GM12878 (cell line): ENCODE data around the gene SIX3. TPM values are rescaled to one million over a fixed set of nuclear protein-coding genes. Genes with fewer than 3 reads are reported as not detected.

Source experiments
- ATAC-seq: fragments of 200-7000 bp; cut with Tn5 transposase; 3 replicates; pipeline ENCODE4 v1.9.1; 2020; ENCODE audit warnings: mild to moderate bottlenecking, moderate library complexity
- BruUV-seq: library from RNA; stranded (reverse); fragments of 400-500 nt; replicated peaks from 2 replicates; lab custom pipeline; 2021; lab: Mats Ljungman, UMichigan
- CTCF ChIA-PET: fragments of 300-600 bp; sonication (Branson Sonifier 250); formaldehyde crosslinking; extraction: SDS; loops from one replicate; lab custom pipeline; 2021; ENCODE audit warnings: inconsistent platforms; lab: Yijun Ruan, JAX
- POLR2A ChIA-PET: fragments of 350-600 bp; formaldehyde crosslinking; extraction: SDS; loops from one replicate; lab custom pipeline; 2021; ENCODE audit warnings: inconsistent platforms; lab: Charles Lee
- RAD21 ChIA-PET: fragments of 300-600 bp; sonication (Branson Sonifier 250); formaldehyde crosslinking; loops from one replicate; lab custom pipeline; 2023; ENCODE audit warnings: antibody characterized with exemption; ENCODE audit not compliant: unreplicated experiment; lab: Charles Lee
- SMC1A ChIA-PET: fragments of 300-600 bp; sonication (Branson Sonifier 250); formaldehyde crosslinking; loops from one replicate; lab custom pipeline; 2023; ENCODE audit not compliant: unreplicated experiment, uncharacterized antibody; lab: Charles Lee
- DNase-seq: peaks from one replicate; pipeline ENCODE4 v3.0.0-alpha.2; 2011; ENCODE audit warnings: low read depth, low spot score
- FAIRE-seq: peaks from 3 replicates; lab custom pipeline; 2011; peaks lifted over from hg19 to GRCh38; lab: Jason Lieb, UNC
- H2AFZ ChIP-seq: 2 replicates; pipeline ENCODE4 v1.6.0; 2011; ENCODE audit warnings: low read depth, low read length, control low read depth; ENCODE audit not compliant: control insufficient read depth
- H3K27ac ChIP-seq: 2 replicates; pipeline ENCODE4 v1.5.1; 2011; ENCODE audit warnings: control low read depth; ENCODE audit not compliant: control insufficient read depth, insufficient read depth
- H3K27me3 ChIP-seq, 2 experiments: replicated peaks in 1 of 2; 2 replicates each; pipeline versions ENCODE4 v1.6.0 to v1.6.1; 2011; ENCODE audit warnings: low read length in 1 of 2; ENCODE audit not compliant: control insufficient read depth in 2 of 2, insufficient read depth in 2 of 2
- H3K36me3 ChIP-seq, 2 experiments: 2 replicates each; pipeline ENCODE4 v1.5.1; 2011; ENCODE audit warnings: low read length in 1 of 2; ENCODE audit not compliant: control insufficient read depth in 2 of 2, insufficient read depth in 2 of 2
- H3K4me1 ChIP-seq: 2 replicates; pipeline ENCODE4 v1.6.1; 2011; ENCODE audit warnings: mild to moderate bottlenecking, low read length, moderate library complexity, mixed read lengths; ENCODE audit not compliant: control insufficient read depth, insufficient read depth
- H3K4me2 ChIP-seq: 2 replicates; pipeline ENCODE4 v1.6.0; 2011; ENCODE audit warnings: control low read depth; ENCODE audit not compliant: control insufficient read depth, insufficient read depth
- H3K4me3 ChIP-seq: fragments of 200-600 bp; sonication (generic); 2 replicates; pipeline ENCODE4 v1.5.1; 2016
- H3K79me2 ChIP-seq: 2 replicates; pipeline ENCODE4 v1.6.0; 2011; ENCODE audit warnings: low read length; ENCODE audit not compliant: control insufficient read depth, insufficient read depth
- H3K9ac ChIP-seq: 2 replicates; pipeline ENCODE4 v1.8.0; 2011; ENCODE audit warnings: low read length, control low read depth, mixed read lengths; ENCODE audit not compliant: control insufficient read depth, insufficient read depth
- H3K9me3 ChIP-seq: replicated peaks from 3 replicates; pipeline ENCODE4 v1.5.1; 2011; ENCODE audit warnings: mild to moderate bottlenecking, low read length; ENCODE audit not compliant: control insufficient read depth, insufficient read depth
- H4K20me1 ChIP-seq: 2 replicates; pipeline ENCODE4 v1.6.0; 2011; ENCODE audit not compliant: control insufficient read depth, insufficient read depth
- BMI1 ChIP-seq: fragments of 450-650 bp; IDR thresholded peaks from 2 replicates; pipeline ENCODE4 v1.6.1; 2016; ENCODE audit warnings: mild to moderate bottlenecking, moderate library complexity, borderline replicate concordance
- NFIC ChIP-seq: IDR thresholded peaks from 2 replicates; pipeline ENCODE4 v1.6.1; 2012; ENCODE audit warnings: low read depth, mild to moderate bottlenecking, inconsistent platforms, low read length, moderate library complexity
- RCOR1 ChIP-seq: conservative IDR thresholded peaks from 2 replicates; pipeline ENCODE4 v1.6.1; 2012; ENCODE audit warnings: low read depth, low read length, improper control_type of control experiment
- SMARCA5 ChIP-seq: fragments of 450-650 bp; IDR thresholded peaks from 2 replicates; pipeline ENCODE4 v1.6.1; 2017; ENCODE audit warnings: mild to moderate bottlenecking
- ZBED1 ChIP-seq: IDR thresholded peaks from 2 replicates; pipeline ENCODE4 v1.6.1; 2016; ENCODE audit warnings: borderline replicate concordance
- WGBS: methylation state at CpG from one replicate; pipeline ENCODE4 v1.1.6; 2016; ENCODE audit warnings: low lambda C conversion rate; ENCODE audit not compliant: insufficient replicate concordance, insufficient coverage; ENCODE audit errors: missing lambda C conversion rate; 5-methylcytosine and 5-hydroxymethylcytosine counted together
- in situ Hi-C: fragments of 300-500 bp; cut with MboI; formaldehyde crosslinking; loops from 9 replicates; pipeline ENCODE4 v1.14.3; 2018; ENCODE audit warnings: mixed read lengths
- intact Hi-C: fragments of 100-400 bp; cut with micrococcal nuclease; formaldehyde crosslinking; loops from one replicate; pipeline ENCODE4 v1.14.2; 2022; ENCODE audit not compliant: unreplicated experiment
- polyA plus RNA-seq, 11 experiments: library from polyadenylated mRNA; depleted of rRNA in 4 of 11; unstranded in 6 of 11; stranded (reverse) in 5 of 11; fragments of >200 nt; fragmentation: Nextera tagmentation in 4 of 11; fragmentation: Illumina TruSeq in 1 of 11; extraction: Ambion mirVana in 4 of 11; extraction: Trizol in 1 of 11; gene quantifications; 1 replicate in 1 of 11; 2 replicates in 10 of 11; pipeline versions ENCODE4 v1.2.1 to v1.2.3, GENCODE V29; 2011 to 2016; ENCODE audit warnings: inconsistent platforms in 2 of 11, missing spikeins in 2 of 11, low read depth in 1 of 11
- total RNA-seq, 4 experiments: library from RNA; depleted of rRNA in 3 of 4; stranded (reverse); fragments of >200 nt in 3 of 4; fragmentation: Illumina TruSeq in 1 of 4; extraction: Trizol in 1 of 4; gene quantifications; 2 replicates each; pipeline versions ENCODE4 v1.2.1 to v1.2.3, GENCODE V29; 2013 to 2021

SIX3 gene
- total and polyA plus RNA-seq, 10 of the 15 experiments (the other 5 are each of a cell fraction or from before 2014, with no cell fraction given) = 0.05 to 0.42 (median 0.13) TPM; not detected in 4

GRCh38 chr2:44952806-44953498, 11.4 kb downstream of the SIX3 start:
- FAIRE-seq = no peak
- DNase-seq = no peak
- Histone ChIP-seq H3K79me2 (no peaks in the 10 kb centered on the region), H3K4me1 (peaks cover 9% of the 10 kb centered on the region), H3K9me3 (no peaks in the 10 kb centered on the region; the same call in 2 of the 3 replicates), H3K9ac (no peak overlapping the region), H3K4me3 (peak overlapping the region; percentile 46), H3K27ac (no peak overlapping the region), H3K36me3 (no peaks in the 10 kb centered on the region), H3K27me3 (peaks cover 6 to 24% of the 10 kb centered on the region in 2 experiments), H2AFZ (peak overlapping the region; percentile 53; the same call in 1 of the 2 replicates), H3K4me2 (peak overlapping the region; percentile 86), H4K20me1 (no peaks in the 10 kb centered on the region; the same call in 1 of the 2 replicates)
- BruUV-seq = no TSS peak
- CTCF ChIA-PET = interaction anchor here (0.6 to 11.2 kb wide), 9 partner anchors 12 to 561 kb away, joined by 3 to 321 read pairs (median 4); no protein-coding TSS in a partner anchor
- TF ChIP-seq ZBED1 (no peak), BMI1 (no peak), SMARCA5 (peak; percentile 16), NFIC (no peak), RCOR1 (no peak)
- RAD21 ChIA-PET = interaction anchor here (0.8 to 4.0 kb wide), 4 partner anchors 125 to 560 kb away, joined by 3 to 25 read pairs (median 5); no protein-coding TSS in a partner anchor
- in situ Hi-C loops = loop anchor here (10.0 kb wide), 3 partner anchors 398 to 908 kb away; no protein-coding TSS in a partner anchor
- POLR2A ChIA-PET = no interaction called here
- intact Hi-C loops = loop anchor here (2.0 to 10.0 kb wide), 2 partner anchors 238 to 908 kb away; no protein-coding TSS in a partner anchor
- SMC1A ChIA-PET = interaction anchor here (0.8 to 2.2 kb wide), 3 partner anchors 473 to 560 kb away, joined by 3 to 13 read pairs (median 4); no protein-coding TSS in a partner anchor
- WGBS = 15% methylated on average over 26 of the region's 39 CpGs
- peak; percentile 14 for ATAC-seq
